ENCODE results near the gene ADGRL2.

Gene ADGRL2

GRCh38 chr1:81899214-81899821 is 98.6 kb downstream of the ADGRL2 start:
- Histone ChIP-seq H3K9me3 (ENCODE audit: insufficient read depth, low read length) (no peaks in the 10 kb centered on the region), H3K36me3 (ENCODE audit: insufficient read depth, insufficient read length, low read length) (no peaks in the 10 kb centered on the region)
- DNase-seq (ENCODE audit: low read depth, low spot score) = no peak

GRCh38 chr1:81907575-81907974 is 106.8 kb downstream of the ADGRL2 start:
- no peak for DNase-seq (ENCODE audit: low read depth, low spot score)
- H3K4me3 ChIP-seq (ENCODE audit: insufficient read length, low read depth) = no peak overlapping the region
- H3K9ac ChIP-seq (ENCODE audit: insufficient read length, low read depth) = no peak overlapping the region
- H3K27me3 ChIP-seq (ENCODE audit: insufficient read depth, insufficient read length) = no peaks in the 10 kb centered on the region
- H3K9me3 ChIP-seq (ENCODE audit: insufficient read depth, low read length) = no peaks in the 10 kb centered on the region
- TF ChIP-seq YY1 (IDR thresholded peaks at IDR 0.05; ENCODE audit: insufficient read depth, insufficient read length) (no peak), SUZ12 (IDR thresholded peaks at IDR 0.05; ENCODE audit: extremely low read depth, insufficient read depth, insufficient read length) (no peak), ZNF274 (IDR thresholded peaks at IDR 0.05; ENCODE audit: low read depth, low read length) (no peak)
- peaks cover 21% of the 10 kb centered on the region for H3K36me3 ChIP-seq (ENCODE audit: insufficient read depth, insufficient read length, low read length)
- H3K4me1 ChIP-seq (ENCODE audit: insufficient read depth, insufficient read length) = no peaks in the 10 kb centered on the region

More at GRCh38 chr1:81899214-81899821, 98.6 kb downstream of the ADGRL2 start:
- Histone ChIP-seq H3K9ac (ENCODE audit: insufficient read length, low read depth) (no peak overlapping the region), H3K27me3 (ENCODE audit: insufficient read depth, insufficient read length) (no peaks in the 10 kb centered on the region), H3K4me1 (ENCODE audit: insufficient read depth, insufficient read length) (no peaks in the 10 kb centered on the region), H3K4me3 (ENCODE audit: insufficient read length, low read depth) (no peak overlapping the region)
- TF ChIP-seq SUZ12 (IDR thresholded peaks at IDR 0.05; ENCODE audit: extremely low read depth, insufficient read depth, insufficient read length) = no peak
- TF ChIP-seq ZNF274 (IDR thresholded peaks at IDR 0.05; ENCODE audit: low read depth, low read length) = no peak
- TF ChIP-seq YY1 (IDR thresholded peaks at IDR 0.05; ENCODE audit: insufficient read depth, insufficient read length) = no peak

GRCh38 chr1:81912383-81912782 is 111.6 kb downstream of the ADGRL2 start:
- H3K4me3 ChIP-seq (ENCODE audit: insufficient read length, low read depth) = no peak overlapping the region
- no peaks in the 10 kb centered on the region for H3K27me3 ChIP-seq (ENCODE audit: insufficient read depth, insufficient read length)
- DNase-seq (ENCODE audit: low read depth, low spot score) = no peak
- H3K9me3 ChIP-seq (ENCODE audit: insufficient read depth, low read length) = no peaks in the 10 kb centered on the region
- H3K9ac ChIP-seq (ENCODE audit: insufficient read length, low read depth) = no peak overlapping the region
- no peak for TF ChIP-seq YY1 (IDR thresholded peaks at IDR 0.05; ENCODE audit: insufficient read depth, insufficient read length)
- TF ChIP-seq SUZ12 (IDR thresholded peaks at IDR 0.05; ENCODE audit: extremely low read depth, insufficient read depth, insufficient read length) = no peak
- H3K4me1 ChIP-seq (ENCODE audit: insufficient read depth, insufficient read length) = no peaks in the 10 kb centered on the region
- H3K36me3 ChIP-seq (ENCODE audit: insufficient read depth, insufficient read length, low read length) = peaks cover 23% of the 10 kb centered on the region

GRCh38 chr1:81915937-81916336 is 115.2 kb downstream of the ADGRL2 start:
- no peak for TF ChIP-seq YY1 (IDR thresholded peaks at IDR 0.05; ENCODE audit: insufficient read depth, insufficient read length)
- no peak for TF ChIP-seq SUZ12 (IDR thresholded peaks at IDR 0.05; ENCODE audit: extremely low read depth, insufficient read depth, insufficient read length)
- no peak for TF ChIP-seq ZNF274 (IDR thresholded peaks at IDR 0.05; ENCODE audit: low read depth, low read length)
- Histone ChIP-seq H3K9me3 (ENCODE audit: insufficient read depth, low read length) (no peaks in the 10 kb centered on the region), H3K4me3 (ENCODE audit: insufficient read length, low read depth) (no peak overlapping the region), H3K9ac (ENCODE audit: insufficient read length, low read depth) (no peak overlapping the region), H3K27me3 (ENCODE audit: insufficient read depth, insufficient read length) (no peaks in the 10 kb centered on the region), H3K36me3 (ENCODE audit: insufficient read depth, insufficient read length, low read length) (peaks cover 10% of the 10 kb centered on the region), H3K4me1 (ENCODE audit: insufficient read depth, insufficient read length) (no peaks in the 10 kb centered on the region)
- no peak for DNase-seq (ENCODE audit: low read depth, low spot score)

GRCh38 chr1:81920245-81920740 is 119.6 kb downstream of the ADGRL2 start:
- H3K36me3 ChIP-seq (ENCODE audit: insufficient read depth, insufficient read length, low read length) = peaks cover 3% of the 10 kb centered on the region
- no peak overlapping the region for H3K4me3 ChIP-seq (ENCODE audit: insufficient read length, low read depth)
- no peaks in the 10 kb centered on the region for H3K27me3 ChIP-seq (ENCODE audit: insufficient read depth, insufficient read length)
- peak; percentile 92 for DNase-seq (ENCODE audit: low read depth, low spot score)
- H3K9me3 ChIP-seq (ENCODE audit: insufficient read depth, low read length) = no peaks in the 10 kb centered on the region
- no peak overlapping the region for H3K9ac ChIP-seq (ENCODE audit: insufficient read length, low read depth)
- no peaks in the 10 kb centered on the region for H3K4me1 ChIP-seq (ENCODE audit: insufficient read depth, insufficient read length)
- no peak for TF ChIP-seq ZNF274 (IDR thresholded peaks at IDR 0.05; ENCODE audit: low read depth, low read length)
- TF ChIP-seq SUZ12 (IDR thresholded peaks at IDR 0.05; ENCODE audit: extremely low read depth, insufficient read depth, insufficient read length) = no peak
- TF ChIP-seq YY1 (IDR thresholded peaks at IDR 0.05; ENCODE audit: insufficient read depth, insufficient read length) = no peak

- no peak for DNase-seq (ENCODE audit: low read depth, low spot score)
- H3K27me3 ChIP-seq (ENCODE audit: insufficient read depth, insufficient read length) = no peaks in the 10 kb centered on the region
- no peaks in the 10 kb centered on the region for H3K9me3 ChIP-seq (ENCODE audit: insufficient read depth, low read length)
- H3K4me1 ChIP-seq (ENCODE audit: insufficient read depth, insufficient read length) = no peaks in the 10 kb centered on the region
- TF ChIP-seq YY1 (IDR thresholded peaks at IDR 0.05; ENCODE audit: insufficient read depth, insufficient read length) (no peak), SUZ12 (IDR thresholded peaks at IDR 0.05; ENCODE audit: extremely low read depth, insufficient read depth, insufficient read length) (no peak), ZNF274 (IDR thresholded peaks at IDR 0.05; ENCODE audit: low read depth, low read length) (no peak)
- H3K36me3 ChIP-seq (ENCODE audit: insufficient read depth, insufficient read length, low read length) = peaks cover under 1% of the 10 kb centered on the region
- no peak overlapping the region for H3K4me3 ChIP-seq (ENCODE audit: insufficient read length, low read depth)
- H3K9ac ChIP-seq (ENCODE audit: insufficient read length, low read depth) = no peak overlapping the region
These were observed 120.2 kb downstream of the ADGRL2 start for GRCh38 chr1:81920886-81921285.

GRCh38 chr1:81921344-81921743 is 120.6 kb downstream of the ADGRL2 start:
- H3K4me1 ChIP-seq (ENCODE audit: insufficient read depth, insufficient read length) = no peaks in the 10 kb centered on the region
- no peaks in the 10 kb centered on the region for H3K9me3 ChIP-seq (ENCODE audit: insufficient read depth, low read length)
- H3K9ac ChIP-seq (ENCODE audit: insufficient read length, low read depth) = no peak overlapping the region
- no peak for DNase-seq (ENCODE audit: low read depth, low spot score)
- peaks cover 3% of the 10 kb centered on the region for H3K36me3 ChIP-seq (ENCODE audit: insufficient read depth, insufficient read length, low read length)
- H3K4me3 ChIP-seq (ENCODE audit: insufficient read length, low read depth) = no peak overlapping the region
- no peaks in the 10 kb centered on the region for H3K27me3 ChIP-seq (ENCODE audit: insufficient read depth, insufficient read length)
- no peak for TF ChIP-seq SUZ12 (IDR thresholded peaks at IDR 0.05; ENCODE audit: extremely low read depth, insufficient read depth, insufficient read length)
- no peak for TF ChIP-seq ZNF274 (IDR thresholded peaks at IDR 0.05; ENCODE audit: low read depth, low read length)
- no peak for TF ChIP-seq YY1 (IDR thresholded peaks at IDR 0.05; ENCODE audit: insufficient read depth, insufficient read length)

Measured in NT2/D1 (cell line).